ENCODE measurements around the gene CDIPT. TPM values are rescaled to one million over a fixed set of nuclear protein-coding genes. Genes with fewer than 3 reads are reported as not detected.

Gene CDIPT
- total RNA-seq, 1 donor from 2014 or later = 89.4 TPM

- DNase-seq (ENCODE audit: extremely low spot score in 2 of 2) = no peak
These were observed 37.3 kb upstream of the CDIPT start, which contains the start of gene ASPHD1 for GRCh38 chr16:29900102-29900887. TSS of gene ASPHD1 (plus strand) at chr16:29900488. CDS start at chr16:29900972, 484 bp downstream.

DNA sequence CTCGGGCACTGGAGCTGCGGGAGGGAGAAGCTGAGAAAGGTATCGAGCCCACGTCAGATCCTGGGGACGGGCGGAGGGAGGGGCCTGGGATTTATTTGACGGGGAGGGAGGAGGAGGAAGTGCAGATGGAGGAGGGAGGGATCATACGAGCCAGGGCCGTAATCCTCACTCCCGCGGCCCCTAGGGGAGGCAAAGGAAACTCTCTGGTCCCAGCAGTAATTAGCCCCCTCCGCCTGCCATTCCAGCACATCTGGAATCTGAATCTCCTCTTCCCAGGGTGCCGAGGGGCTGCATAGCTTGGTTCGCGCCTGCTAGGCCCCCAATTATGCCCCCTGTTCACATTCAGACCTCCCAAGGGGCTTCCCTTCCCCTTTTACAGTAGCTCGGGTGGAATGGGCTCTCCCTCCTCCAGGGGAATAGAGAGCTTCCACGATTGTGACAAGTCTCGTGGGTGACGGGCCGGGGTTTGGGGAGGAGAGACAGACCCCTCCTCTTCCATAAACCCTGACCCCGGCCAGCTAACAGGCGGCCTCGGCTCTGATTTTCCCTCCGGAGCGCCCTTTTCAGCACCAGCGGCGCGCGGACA, 36.6 kb upstream of the CDIPT start, which contains the start of gene SEZ6L2:
SEZ6L2 (minus strand) TSS at position 35 of the 586 bp plus-strand sequence. CDS start 531 bp downstream, outside the sequence.
- H3K27ac ChIP-seq = no peak within 1 kb of the TSS

More at GRCh38 chr16:29900102-29900887, 37.3 kb upstream of the CDIPT start, which contains the start of gene ASPHD1:
- Histone ChIP-seq H3K4me1 (peaks cover 22% of the 10 kb centered on the region), H3K4me3 (peak within 1 kb of the TSS; percentile 53 to 64), H3K36me3 (no peaks in the 10 kb centered on the region), H3K27me3 (peaks cover 3% of the 10 kb centered on the region), H3K27ac (no peak within 1 kb of the TSS), H3K9me3 (no peaks in the 10 kb centered on the region)
- intact Hi-C loops (cut with DNase I) = no loop called here
- TF ChIP-seq POLR2AphosphoS5 (IDR thresholded peaks at IDR 0.05; ENCODE audit: insufficient read depth in 1 of 2, low read depth in 1 of 2) (no peak), POLR2A (IDR thresholded peaks at IDR 0.05) (no peak)
- TF ChIP-seq, protein P1, sequence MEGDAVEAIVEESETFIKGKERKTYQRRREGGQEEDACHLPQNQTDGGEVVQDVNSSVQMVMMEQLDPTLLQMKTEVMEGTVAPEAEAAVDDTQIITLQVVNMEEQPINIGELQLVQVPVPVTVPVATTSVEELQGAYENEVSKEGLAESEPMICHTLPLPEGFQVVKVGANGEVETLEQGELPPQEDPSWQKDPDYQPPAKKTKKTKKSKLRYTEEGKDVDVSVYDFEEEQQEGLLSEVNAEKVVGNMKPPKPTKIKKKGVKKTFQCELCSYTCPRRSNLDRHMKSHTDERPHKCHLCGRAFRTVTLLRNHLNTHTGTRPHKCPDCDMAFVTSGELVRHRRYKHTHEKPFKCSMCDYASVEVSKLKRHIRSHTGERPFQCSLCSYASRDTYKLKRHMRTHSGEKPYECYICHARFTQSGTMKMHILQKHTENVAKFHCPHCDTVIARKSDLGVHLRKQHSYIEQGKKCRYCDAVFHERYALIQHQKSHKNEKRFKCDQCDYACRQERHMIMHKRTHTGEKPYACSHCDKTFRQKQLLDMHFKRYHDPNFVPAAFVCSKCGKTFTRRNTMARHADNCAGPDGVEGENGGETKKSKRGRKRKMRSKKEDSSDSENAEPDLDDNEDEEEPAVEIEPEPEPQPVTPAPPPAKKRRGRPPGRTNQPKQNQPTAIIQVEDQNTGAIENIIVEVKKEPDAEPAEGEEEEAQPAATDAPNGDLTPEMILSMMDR (IDR thresholded peaks at IDR 0.05) = no peak

GRCh38 chr16:29898804-29899515, 35.9 kb upstream of the CDIPT start:
- TF ChIP-seq POLR2A (IDR thresholded peaks at IDR 0.05) (no peak), POLR2AphosphoS5 (IDR thresholded peaks at IDR 0.05; ENCODE audit: insufficient read depth in 1 of 2, low read depth in 1 of 2) (no peak)
- TF ChIP-seq, protein P1 (IDR thresholded peaks at IDR 0.05) = no peak
- Histone ChIP-seq H3K27ac (no peak overlapping the region), H3K36me3 (no peaks in the 10 kb centered on the region), H3K4me3 (peak overlapping the region in 1 of 2 donors; percentile 64), H3K4me1 (peaks cover 22% of the 10 kb centered on the region), H3K27me3 (peaks cover 3% of the 10 kb centered on the region), H3K9me3 (no peaks in the 10 kb centered on the region)
- DNase-seq (ENCODE audit: extremely low spot score in 2 of 2) = no peak
- intact Hi-C loops (cut with DNase I) = no loop called here

More for the DNA sequence above, 36.6 kb upstream of the CDIPT start, which contains the start of gene SEZ6L2:
- DNase-seq (ENCODE audit: extremely low spot score in 2 of 2) = no peak
- no peaks in the 10 kb centered on the region for H3K36me3 ChIP-seq
- peaks cover 22% of the 10 kb centered on the region for H3K4me1 ChIP-seq
- intact Hi-C loops (cut with DNase I) = no loop called here
- H3K9me3 ChIP-seq = no peaks in the 10 kb centered on the region
- peak within 1 kb of the TSS; percentile 53 to 64 for H3K4me3 ChIP-seq
- H3K27me3 ChIP-seq = peaks cover 3% of the 10 kb centered on the region
- TF ChIP-seq POLR2A (IDR thresholded peaks at IDR 0.05) (no peak), POLR2AphosphoS5 (IDR thresholded peaks at IDR 0.05; ENCODE audit: insufficient read depth in 1 of 2, low read depth in 1 of 2) (no peak)
- TF ChIP-seq, protein P1 (IDR thresholded peaks at IDR 0.05) = no peak

DNA sequence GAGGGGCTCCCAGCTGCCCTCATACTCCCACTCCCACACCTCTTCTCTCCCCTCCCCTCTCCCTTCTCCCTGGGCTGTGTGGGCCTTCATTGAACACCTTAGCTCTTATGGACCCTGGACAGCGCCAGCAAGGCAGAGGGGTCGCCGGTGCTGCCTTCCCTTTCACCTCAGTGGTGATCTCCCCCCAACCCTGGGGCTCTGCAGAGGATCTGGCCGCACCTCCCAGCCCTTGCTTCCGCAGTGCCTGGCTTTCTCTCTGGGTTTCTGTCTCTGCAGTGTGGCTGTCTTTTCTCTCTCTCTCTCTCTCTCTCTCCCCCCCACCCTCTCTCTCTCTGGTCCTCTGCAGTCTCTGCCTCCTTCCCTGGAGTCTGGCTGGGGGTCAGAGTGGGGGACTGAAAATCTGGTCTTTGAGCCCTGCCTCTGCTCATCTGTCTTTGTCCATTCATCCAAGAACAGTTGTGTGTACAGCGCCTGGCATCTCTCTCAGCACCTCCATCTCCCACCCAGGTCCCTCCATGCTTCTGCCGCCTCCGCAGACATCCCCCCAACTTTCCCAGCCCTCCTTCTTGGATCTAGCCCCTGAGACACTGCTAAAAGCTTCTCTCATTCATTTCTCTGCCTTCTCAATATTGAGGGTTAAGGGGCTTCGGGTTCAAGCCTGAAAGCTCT, 35.2 kb upstream of the CDIPT start:
- Histone ChIP-seq H3K27ac (no peak overlapping the region), H3K27me3 (peaks cover 3% of the 10 kb centered on the region), H3K4me3 (no peak overlapping the region), H3K4me1 (peaks cover 22% of the 10 kb centered on the region), H3K9me3 (no peaks in the 10 kb centered on the region), H3K36me3 (no peaks in the 10 kb centered on the region)
- no peak for DNase-seq (ENCODE audit: extremely low spot score in 2 of 2)
- TF ChIP-seq POLR2AphosphoS5 (IDR thresholded peaks at IDR 0.05; ENCODE audit: insufficient read depth in 1 of 2, low read depth in 1 of 2) (no peak), POLR2A (IDR thresholded peaks at IDR 0.05) (no peak)
- TF ChIP-seq, protein P1 (IDR thresholded peaks at IDR 0.05) = no peak
- intact Hi-C loops (cut with DNase I) = no loop called here

Measured in vagina (tissue), 2 donors.